ENCODE results near the gene KIRREL3.

Gene KIRREL3

DNA sequence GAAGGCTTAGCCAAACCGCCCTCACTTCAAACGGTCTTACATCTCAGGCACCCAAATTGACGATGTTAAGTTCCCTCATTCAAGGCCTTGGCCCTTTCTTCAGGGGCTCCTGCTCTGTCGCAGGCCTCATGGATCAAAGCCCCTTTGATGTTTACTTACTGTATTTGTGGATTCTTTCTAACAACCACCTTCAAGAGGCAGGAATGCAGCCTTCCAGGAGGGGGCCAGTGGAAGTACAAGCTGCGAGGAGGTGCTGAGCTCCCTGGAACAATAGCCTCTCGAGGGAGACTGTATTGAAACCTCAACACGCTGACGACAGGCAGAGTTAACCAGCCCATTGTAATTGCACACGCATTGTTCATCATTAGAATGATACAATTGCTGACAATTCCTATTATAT lies 436.0 kb downstream of the KIRREL3 start:
- TF ChIP-seq, protein P1, sequence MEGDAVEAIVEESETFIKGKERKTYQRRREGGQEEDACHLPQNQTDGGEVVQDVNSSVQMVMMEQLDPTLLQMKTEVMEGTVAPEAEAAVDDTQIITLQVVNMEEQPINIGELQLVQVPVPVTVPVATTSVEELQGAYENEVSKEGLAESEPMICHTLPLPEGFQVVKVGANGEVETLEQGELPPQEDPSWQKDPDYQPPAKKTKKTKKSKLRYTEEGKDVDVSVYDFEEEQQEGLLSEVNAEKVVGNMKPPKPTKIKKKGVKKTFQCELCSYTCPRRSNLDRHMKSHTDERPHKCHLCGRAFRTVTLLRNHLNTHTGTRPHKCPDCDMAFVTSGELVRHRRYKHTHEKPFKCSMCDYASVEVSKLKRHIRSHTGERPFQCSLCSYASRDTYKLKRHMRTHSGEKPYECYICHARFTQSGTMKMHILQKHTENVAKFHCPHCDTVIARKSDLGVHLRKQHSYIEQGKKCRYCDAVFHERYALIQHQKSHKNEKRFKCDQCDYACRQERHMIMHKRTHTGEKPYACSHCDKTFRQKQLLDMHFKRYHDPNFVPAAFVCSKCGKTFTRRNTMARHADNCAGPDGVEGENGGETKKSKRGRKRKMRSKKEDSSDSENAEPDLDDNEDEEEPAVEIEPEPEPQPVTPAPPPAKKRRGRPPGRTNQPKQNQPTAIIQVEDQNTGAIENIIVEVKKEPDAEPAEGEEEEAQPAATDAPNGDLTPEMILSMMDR (IDR thresholded peaks at IDR 0.05; ENCODE audit: insufficient read depth, low read length, missing control alignments): no peak
- no peak overlapping the region for H3K4me3 ChIP-seq (ENCODE audit: low read depth, low read length)
- no peak for DNase-seq (ENCODE audit: low read depth, low spot score)
- ChIA-PET POLR2A (no interaction called here), CTCF (interaction anchor here (1.0 kb wide), 1 partner anchor 41 kb away, joined by 3 read pairs; no protein-coding TSS in a partner anchor)

DNA sequence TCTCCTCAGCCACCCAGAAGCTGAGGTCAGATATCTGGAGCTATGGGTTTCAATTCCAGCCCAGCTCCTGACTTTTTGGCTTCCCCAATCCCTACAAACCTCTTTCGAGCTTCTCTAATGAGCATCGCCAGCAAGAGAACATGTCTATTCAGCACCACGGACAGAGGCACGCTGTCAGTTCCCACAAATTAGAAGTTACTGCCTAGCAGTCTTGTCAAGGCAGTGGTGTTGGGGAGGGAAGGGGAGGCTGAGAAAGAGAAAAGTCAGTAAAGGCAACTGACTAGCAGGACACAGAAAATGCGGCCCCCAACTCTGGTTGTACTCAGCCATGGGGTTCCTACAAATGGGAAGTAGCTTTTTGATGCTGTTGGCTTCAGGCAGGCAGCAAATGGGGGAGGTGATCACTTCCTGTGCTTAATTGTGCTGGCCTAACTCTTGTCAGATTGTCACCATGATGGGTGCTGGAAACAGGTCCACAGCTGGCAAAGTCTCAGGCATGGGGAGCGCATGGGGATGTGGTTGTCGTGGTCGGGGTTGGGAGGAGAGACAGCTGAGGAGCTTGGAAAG lies 439.2 kb downstream of the KIRREL3 start:
- no peak overlapping the region for H3K4me3 ChIP-seq (ENCODE audit: low read depth, low read length)
- ChIA-PET POLR2A (no interaction called here), CTCF (interaction anchor here (1.0 to 1.3 kb wide), 2 partner anchors 15 to 80 kb away, joined by 3 to 4 read pairs; no protein-coding TSS in a partner anchor)
- DNase-seq (ENCODE audit: low read depth, low spot score): no peak
- TF ChIP-seq, protein P1 (IDR thresholded peaks at IDR 0.05; ENCODE audit: insufficient read depth, low read length, missing control alignments): no peak

DNA sequence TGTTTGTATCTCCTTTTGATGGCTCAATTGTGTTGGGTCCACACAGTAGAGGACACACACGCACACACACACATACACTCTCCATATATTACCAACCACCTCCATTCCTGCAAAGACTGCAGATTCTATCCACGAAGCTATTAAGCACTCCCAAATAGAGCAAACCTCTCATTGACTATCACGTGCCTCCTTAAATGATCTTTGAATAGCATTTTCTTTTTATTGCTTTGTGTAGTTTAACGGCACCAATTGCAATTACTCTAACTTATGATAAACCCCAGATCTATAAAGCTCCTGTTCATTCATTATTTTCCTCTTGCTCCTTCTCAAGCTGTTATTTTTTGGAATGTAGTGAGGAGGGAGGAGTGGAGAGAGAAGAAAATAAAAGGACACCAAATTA lies 440.3 kb downstream of the KIRREL3 start:
- POLR2A ChIA-PET: no interaction called here
- TF ChIP-seq, protein P1 (IDR thresholded peaks at IDR 0.05; ENCODE audit: insufficient read depth, low read length, missing control alignments): no peak
- CTCF ChIA-PET: no interaction called here

DNA sequence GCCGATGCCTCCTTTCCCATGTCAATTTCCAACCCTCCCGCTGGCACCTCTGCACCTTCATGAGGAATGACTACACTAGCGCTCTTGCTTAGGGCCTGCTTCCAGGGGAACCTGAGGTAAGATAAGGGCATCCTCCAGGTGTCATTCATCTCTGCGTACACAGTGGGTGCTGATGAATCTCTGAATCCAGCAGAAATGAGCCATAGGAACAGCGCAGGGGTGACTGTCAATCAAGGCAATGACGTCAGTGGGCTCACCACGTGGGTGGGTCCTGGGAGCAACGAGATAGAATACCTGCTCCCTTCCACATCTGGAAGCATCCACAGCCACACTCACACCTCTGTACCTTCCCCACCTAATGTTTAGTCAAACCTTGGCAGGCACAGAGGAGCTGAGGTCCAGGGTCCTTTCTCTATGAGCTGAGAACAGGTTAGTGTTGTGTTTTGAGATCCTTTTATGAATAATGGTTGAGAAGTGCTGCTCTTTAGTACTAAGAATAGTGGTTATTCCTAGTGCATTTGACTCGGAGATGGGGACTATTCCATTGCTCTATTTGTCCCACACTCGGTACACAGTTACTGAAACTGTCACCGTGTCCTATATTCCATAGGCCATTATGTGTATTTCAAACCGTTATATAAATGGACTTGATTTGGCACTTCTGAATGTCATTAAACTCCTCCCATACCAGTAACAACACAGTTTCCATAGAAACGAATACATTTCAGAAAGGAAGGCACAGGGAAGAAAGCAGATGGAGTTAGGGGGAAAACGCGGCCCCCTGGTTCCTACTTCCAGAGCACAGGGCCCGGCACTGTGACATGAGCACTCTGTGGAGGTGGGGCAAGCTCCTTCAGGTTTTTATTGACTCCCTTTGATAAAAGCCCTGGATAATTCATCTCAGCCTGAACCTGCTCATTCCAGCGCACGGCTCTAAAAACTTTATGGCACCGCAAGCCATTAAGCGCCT lies 451.7 kb downstream of the KIRREL3 start:
- POLR2A ChIA-PET: no interaction called here
- no peak for DNase-seq (ENCODE audit: low read depth, low spot score)
- TF ChIP-seq, protein P1 (IDR thresholded peaks at IDR 0.05; ENCODE audit: insufficient read depth, low read length, missing control alignments): no peak
- CTCF ChIA-PET: interaction anchor here (1.1 kb wide), 1 partner anchor 25 kb away, joined by 3 read pairs; no protein-coding TSS in a partner anchor
- H3K4me3 ChIP-seq (ENCODE audit: low read depth, low read length): no peak overlapping the region

More for the DNA sequence above, 440.3 kb downstream of the KIRREL3 start:
- DNase-seq (ENCODE audit: low read depth, low spot score): no peak
- no peak overlapping the region for H3K4me3 ChIP-seq (ENCODE audit: low read depth, low read length)

DNA sequence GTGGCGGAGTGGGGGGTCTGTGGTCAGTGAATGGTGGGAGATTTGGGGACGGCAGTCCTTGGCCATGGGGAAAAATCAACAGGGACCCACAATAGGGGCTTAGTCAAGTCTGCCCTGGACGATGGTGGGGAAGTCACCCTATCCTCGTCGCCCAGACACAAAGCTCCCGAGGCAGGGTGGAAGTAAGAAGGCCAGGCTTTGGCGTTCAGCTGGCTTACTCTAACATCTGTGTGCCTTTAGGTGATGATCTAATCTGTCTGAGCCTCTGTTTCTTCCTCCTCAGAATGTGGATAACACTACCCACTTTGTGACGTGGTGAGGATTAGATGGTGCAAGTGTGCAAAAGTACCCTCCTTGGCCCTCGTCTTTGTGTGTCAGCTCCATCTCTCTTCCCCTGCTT lies 452.9 kb downstream of the KIRREL3 start:
- ChIA-PET CTCF (interaction anchor here (0.6 to 0.9 kb wide), 2 partner anchors 65 to 100 kb away, joined by 3 read pairs; no protein-coding TSS in a partner anchor), POLR2A (interaction anchor here (0.9 kb wide), 1 partner anchor 10 kb away, joined by 3 read pairs; no protein-coding TSS in a partner anchor)
- TF ChIP-seq, protein P1 (IDR thresholded peaks at IDR 0.05; ENCODE audit: insufficient read depth, low read length, missing control alignments): no peak
- no peak for DNase-seq (ENCODE audit: low read depth, low spot score)
- H3K4me3 ChIP-seq (ENCODE audit: low read depth, low read length): no peak overlapping the region

DNA sequence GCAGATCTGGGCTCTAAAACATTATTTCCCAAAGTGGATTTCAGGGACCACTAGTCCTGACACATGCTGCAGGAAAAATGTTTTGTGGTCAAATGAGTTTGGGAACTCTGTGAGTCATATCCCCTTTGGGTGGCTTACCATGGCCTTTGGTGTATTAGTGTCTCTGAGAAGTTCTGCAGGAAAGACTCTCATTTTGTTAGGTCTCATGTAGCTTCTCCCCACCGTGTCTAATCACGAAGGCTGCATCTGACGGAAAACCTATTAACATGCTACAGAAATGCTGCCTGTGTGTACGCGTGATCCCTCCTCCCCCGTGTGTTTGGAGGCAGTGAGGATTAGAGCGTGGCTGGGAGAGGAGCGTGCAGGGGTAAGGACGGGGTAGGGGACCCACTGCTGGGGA lies 453.4 kb downstream of the KIRREL3 start:
- H3K4me3 ChIP-seq (ENCODE audit: low read depth, low read length): no peak overlapping the region
- POLR2A ChIA-PET: interaction anchor here (0.9 kb wide), 1 partner anchor 10 kb away, joined by 3 read pairs; no protein-coding TSS in a partner anchor
- CTCF ChIA-PET: interaction anchor here (0.6 to 0.9 kb wide), 2 partner anchors 65 to 100 kb away, joined by 3 read pairs; no protein-coding TSS in a partner anchor
- TF ChIP-seq, protein P1 (IDR thresholded peaks at IDR 0.05; ENCODE audit: insufficient read depth, low read length, missing control alignments): no peak
- DNase-seq (ENCODE audit: low read depth, low spot score): peak; percentile 71
